Smooth muscle cell of the coronary artery (primary cell): ENCODE results near the gene TOX4. TPM values are rescaled to one million over a fixed set of nuclear protein-coding genes. Genes with fewer than 3 reads are reported as not detected.

ENCODE experiments used
- total RNA-seq: library from RNA; depleted of rRNA; stranded (reverse); fragments of >200 nt; gene quantifications from 2 replicates; pipeline ENCODE4 v1.2.3, GENCODE V29; 2014; ENCODE audit warnings: low replicate concordance

TOX4 gene
- 21.1 and 23.2 TPM in 2 replicates for total RNA-seq

DNA sequence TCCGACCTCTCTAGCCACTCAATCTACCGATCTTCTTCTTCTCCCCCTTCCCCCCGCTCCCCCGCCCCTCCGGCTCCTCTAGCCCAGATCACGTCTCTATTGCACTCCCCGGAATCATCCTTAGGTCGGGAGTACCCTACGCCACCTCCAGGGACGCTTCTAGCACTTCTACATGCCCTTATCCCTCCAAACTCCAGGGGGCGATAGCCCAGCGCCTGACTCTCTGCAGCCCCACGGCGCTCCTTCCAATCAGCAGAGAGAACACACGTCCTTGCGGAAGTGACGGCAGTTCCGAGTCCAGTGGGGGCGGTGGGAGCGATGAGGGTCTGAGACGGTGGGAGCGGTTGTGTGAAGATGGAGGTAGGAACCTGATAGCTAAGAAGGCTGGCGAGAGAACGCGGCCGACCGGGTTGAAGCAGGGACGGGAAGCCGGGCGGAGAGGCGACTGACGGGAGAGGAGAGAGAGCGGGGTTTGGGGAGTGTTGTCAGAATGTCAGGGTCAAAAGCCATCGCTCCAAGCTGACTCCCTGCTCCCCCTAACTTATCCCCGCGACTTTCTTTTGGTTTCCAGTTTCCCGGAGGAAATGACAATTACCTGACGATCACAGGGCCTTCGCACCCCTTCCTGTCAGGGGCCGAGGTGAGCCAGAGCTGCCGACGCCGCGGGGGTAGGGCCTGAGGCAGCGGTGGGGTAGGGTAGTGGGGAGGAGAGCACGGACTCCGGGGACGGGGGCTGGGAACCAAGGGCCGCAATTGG, at the start of gene TOX4, which contains the start of gene RAB2B:
Gene TOX4 (plus strand): TSS at position 271 of the 757 bp plus-strand sequence. CDS start 84 bp downstream, at position 355.
Gene RAB2B (minus strand): TSS at position 35 of the 757 bp plus-strand sequence. CDS start 87 bp downstream, outside the sequence.

DNA sequence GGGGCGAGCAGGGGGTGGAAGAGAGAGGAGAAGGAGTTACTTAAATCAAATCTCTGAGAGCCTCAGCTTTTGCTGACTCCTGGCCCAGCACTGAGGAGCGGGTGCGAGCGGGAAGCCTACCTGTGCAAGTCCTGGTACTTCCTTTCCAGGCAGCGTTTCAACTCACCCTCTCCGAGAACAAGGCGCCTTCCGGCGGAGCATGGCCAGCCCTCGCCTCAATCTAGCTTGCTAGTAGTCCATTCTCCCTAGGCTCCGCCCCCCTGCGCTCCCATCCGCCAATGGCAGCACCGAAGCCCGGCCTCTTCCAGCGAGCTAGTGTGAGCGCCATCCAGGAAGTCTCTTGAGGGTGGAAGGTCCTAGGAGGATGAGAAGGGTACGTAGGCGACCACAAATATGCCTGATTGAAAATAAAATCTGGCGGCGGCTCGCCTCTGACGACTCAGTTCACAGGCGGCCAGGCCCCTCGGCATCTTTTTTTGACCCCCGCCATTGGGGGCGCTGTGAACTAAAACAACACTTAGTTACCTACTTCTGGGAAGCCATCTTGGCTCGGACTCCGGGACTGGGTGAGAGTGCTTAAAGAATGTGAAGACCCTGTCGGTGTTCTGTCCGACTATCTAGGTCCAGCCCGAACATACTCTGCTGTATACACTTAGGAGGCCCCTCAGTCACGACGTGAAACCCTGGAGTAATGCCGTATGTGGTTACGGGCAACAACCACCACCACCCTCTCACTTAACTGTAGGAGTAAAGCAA, 20.9 kb upstream of the TOX4 start, which contains the start of gene CHD8:
Gene CHD8 (minus strand): TSS at position 212 of the 756 bp plus-strand sequence. CDS start 24,480 bp downstream, outside the sequence.

DNA sequence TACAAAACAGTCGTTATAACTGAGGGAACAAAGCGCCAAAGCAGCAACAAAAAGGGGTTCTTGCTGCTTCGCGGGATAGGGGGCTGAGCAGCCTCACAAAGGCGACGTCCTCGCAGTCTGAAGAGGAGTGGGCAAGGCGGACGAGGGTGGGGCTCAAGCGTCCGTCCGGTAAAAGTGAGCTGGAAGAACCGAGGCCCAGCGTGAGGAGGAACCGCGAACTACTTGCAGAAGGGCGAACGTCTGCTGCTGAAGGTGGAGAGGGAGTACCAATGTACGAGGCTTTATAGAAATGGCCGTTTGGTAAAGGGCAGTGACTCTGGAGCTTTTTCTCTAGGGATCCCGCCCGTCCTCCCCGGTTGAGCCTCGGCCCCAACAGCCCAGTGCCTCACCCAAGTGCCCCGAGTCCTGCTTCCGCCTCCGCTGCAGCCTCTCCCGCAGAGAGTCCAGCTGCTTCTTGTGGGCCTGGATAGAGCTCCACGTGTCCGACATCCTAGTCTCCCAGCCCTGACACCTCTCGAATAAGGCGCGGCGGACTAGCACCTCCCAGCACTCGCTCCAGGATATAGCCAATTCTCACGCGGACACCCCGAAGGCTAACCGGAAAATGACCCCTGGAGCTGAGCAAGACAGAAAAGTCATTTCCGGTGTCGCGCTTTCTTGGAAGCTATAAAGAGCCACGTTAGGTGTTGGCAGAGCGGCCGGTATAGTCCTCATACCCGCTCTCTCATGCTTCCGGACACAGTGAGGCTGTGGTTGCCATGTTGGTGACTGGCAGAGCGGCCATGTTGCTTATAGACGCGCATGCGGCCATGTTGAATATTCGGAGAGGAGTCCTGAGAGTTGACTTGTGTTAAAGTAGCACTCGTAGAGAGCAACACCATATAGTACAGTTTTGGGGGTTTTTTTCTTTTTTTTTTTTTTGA, 34.0 kb downstream of the TOX4 start, which contains the start of gene METTL3:
Gene METTL3 (minus strand): TSS at position 606 of the 923 bp plus-strand sequence. CDS start 117 bp downstream, at position 489.

DNA sequence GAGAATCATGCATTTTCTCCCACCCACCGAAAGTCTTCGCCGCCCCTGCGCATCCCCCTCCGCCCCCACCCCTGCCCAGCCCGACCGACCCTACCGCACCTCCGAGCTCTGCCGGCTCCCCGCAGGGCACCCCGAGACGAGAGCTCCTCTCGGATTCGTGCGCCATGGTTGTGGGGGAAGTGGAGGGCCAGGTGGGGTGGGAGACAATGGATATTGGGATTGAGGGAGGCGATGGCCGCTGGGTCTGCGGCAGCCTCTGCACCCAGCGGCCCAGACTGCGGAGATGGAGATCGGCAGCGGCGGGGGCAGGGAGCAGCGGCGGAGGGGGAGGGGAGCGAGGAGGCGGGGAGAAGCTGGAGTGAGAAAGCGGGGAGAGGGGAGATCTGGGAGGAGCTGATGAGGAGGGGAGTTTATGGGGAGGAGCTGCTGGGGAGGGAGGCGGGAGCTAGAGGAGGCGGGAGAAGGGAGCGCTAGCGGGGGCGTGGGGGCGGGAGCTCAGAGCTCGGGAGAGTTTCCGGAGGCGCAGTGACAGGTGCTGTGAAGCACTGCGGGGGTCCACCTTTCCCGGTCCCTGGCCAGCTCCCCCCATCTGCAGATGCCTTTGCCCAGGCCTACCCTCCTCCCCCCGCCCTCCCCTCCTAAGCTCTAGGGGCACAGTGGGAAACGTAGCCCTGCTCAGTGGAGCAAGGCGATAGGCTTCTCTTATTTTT, 49.1 kb downstream of the TOX4 start, which contains the start of gene SALL2:
Gene SALL2 (minus strand): TSS at position 385 of the 710 bp plus-strand sequence. CDS start 219 bp downstream, at position 166.

Other genes starting within 250 kb of the TOX4 start
- 607 and 733 TPM in 2 replicates for gene HNRNPC, start 207.8 kb upstream of the TOX4 start, total RNA-seq
- under 0.01 TPM in 1 of 2 replicates, not detected in the other for gene RPGRIP1, start 197.1 kb upstream of the TOX4 start, total RNA-seq
- 59.1 and 84.8 TPM in 2 replicates for gene SUPT16H, start 93.2 kb upstream of the TOX4 start, total RNA-seq
- gene CHD8, start 21.1 kb upstream of the TOX4 start, total RNA-seq, result 41.4 and 44.1 TPM in 2 replicates
- 24.8 and 30.1 TPM in 2 replicates for gene RAB2B, start 236 bp upstream of the TOX4 start, total RNA-seq
- 48.4 and 68.7 TPM in 2 replicates for gene METTL3, start 34.1 kb downstream of the TOX4 start, total RNA-seq
- gene SALL2, start 49.2 kb downstream of the TOX4 start, total RNA-seq, result 2.0 and 2.9 TPM in 2 replicates
- gene OR10G3, start 102.9 kb downstream of the TOX4 start, total RNA-seq, result not detected in 2 replicates
- gene OR10G2, start 157.7 kb downstream of the TOX4 start, total RNA-seq, result not detected in 2 replicates
- gene OR4E2, start 176.6 kb downstream of the TOX4 start, total RNA-seq, result not detected in 2 replicates
- not detected in 2 replicates for gene OR4E1, start 196.6 kb downstream of the TOX4 start, total RNA-seq